ENCODE results near the gene LRTM1.

- TF ChIP-seq POLR2A (IDR thresholded peaks at IDR 0.05) (no peak), CTCF (IDR thresholded peaks at IDR 0.05) (no peak)
These were observed 49.6 kb upstream of the LRTM1 start for GRCh38 chr3:54977439-54977838.

Measured in uterus (tissue), 2 donors.